HepG2 (cell line): ENCODE measurements around the gene GALNT10.

Source experiments
- ATF1 ChIP-seq: IDR thresholded peaks from 2 replicates; pipeline ENCODE4 v1.6.1; 2016; ENCODE audit warnings: mild to moderate bottlenecking, control low read depth
- CHD2 ChIP-seq: IDR thresholded peaks from 2 replicates; pipeline ENCODE4 v1.6.1; 2011; ENCODE audit warnings: low read depth, low read length, improper control_type of control experiment
- CREM ChIP-seq, 2 experiments: sonication (generic) in 1 of 2; formaldehyde crosslinking in 1 of 2; IDR thresholded peaks; 2 replicates each; pipeline versions ENCODE4 v1.4.0 to v1.6.1; 2016 to 2020; ENCODE audit warnings: antibody characterized with exemption in 1 of 2, mild to moderate bottlenecking in 1 of 2, missing genetic modification reagents in 1 of 2
- DNMT1 ChIP-seq: sonication (generic); formaldehyde crosslinking; IDR thresholded peaks from 2 replicates; pipeline ENCODE4 v1.5.1; 2020; ENCODE audit warnings: mild to moderate bottlenecking, missing genetic modification reagents
- JUND ChIP-seq: sonication (generic); formaldehyde crosslinking; IDR thresholded peaks from 2 replicates; pipeline ENCODE4 v1.8.0; 2022; ENCODE audit warnings: mild to moderate bottlenecking, missing genetic modification reagents
- MEIS1 ChIP-seq: sonication (generic); formaldehyde crosslinking; IDR thresholded peaks from 2 replicates; pipeline ENCODE4 v1.9.0; 2021; ENCODE audit warnings: mild to moderate bottlenecking, missing genetic modification reagents, moderate library complexity, borderline replicate concordance
- NFE2 ChIP-seq: sonication (generic); formaldehyde crosslinking; IDR thresholded peaks from 2 replicates; pipeline ENCODE4 v1.4.0; 2020; ENCODE audit warnings: missing genetic modification reagents
- NR3C1 ChIP-seq: sonication (generic); formaldehyde crosslinking; IDR thresholded peaks from 2 replicates; pipeline ENCODE4 v1.4.0; 2020; ENCODE audit warnings: missing genetic modification reagents
- SMC3 ChIP-seq: IDR thresholded peaks from 2 replicates; pipeline ENCODE4 v1.6.1; 2011; ENCODE audit warnings: low read length, improper control_type of control experiment
- ZNF207 ChIP-seq: fragments of 450-650 bp; IDR thresholded peaks from 2 replicates; pipeline ENCODE4 v1.6.1; 2016; ENCODE audit warnings: antibody characterized with exemption, borderline replicate concordance
- TF ChIP-seq, protein P1 (sequence below): sonication (generic); formaldehyde crosslinking; IDR thresholded peaks from 2 replicates; pipeline ENCODE4 v1.5.0; 2020; ENCODE audit warnings: mild to moderate bottlenecking, missing genetic modification reagents, moderate library complexity

GRCh38 chr5:154196281-154196680 lies 5.7 kb downstream of the GALNT10 start:
- TF ChIP-seq MEIS1 (no peak), CHD2 (no peak), NR3C1 (CRISPR knock-in tag) (no peak), NFE2 (CRISPR knock-in tag) (no peak), ZNF207 (no peak), SMC3 (no peak), ATF1 (CRISPR knock-in tag) (no peak), DNMT1 (CRISPR knock-in tag) (no peak), CREM (IDR thresholded peaks at IDR 0.05) (no peak), CREM (CRISPR knock-in tag; IDR thresholded peaks at IDR 0.05) (no peak), JUND (CRISPR knock-in tag) (no peak)
- TF ChIP-seq, protein P1, sequence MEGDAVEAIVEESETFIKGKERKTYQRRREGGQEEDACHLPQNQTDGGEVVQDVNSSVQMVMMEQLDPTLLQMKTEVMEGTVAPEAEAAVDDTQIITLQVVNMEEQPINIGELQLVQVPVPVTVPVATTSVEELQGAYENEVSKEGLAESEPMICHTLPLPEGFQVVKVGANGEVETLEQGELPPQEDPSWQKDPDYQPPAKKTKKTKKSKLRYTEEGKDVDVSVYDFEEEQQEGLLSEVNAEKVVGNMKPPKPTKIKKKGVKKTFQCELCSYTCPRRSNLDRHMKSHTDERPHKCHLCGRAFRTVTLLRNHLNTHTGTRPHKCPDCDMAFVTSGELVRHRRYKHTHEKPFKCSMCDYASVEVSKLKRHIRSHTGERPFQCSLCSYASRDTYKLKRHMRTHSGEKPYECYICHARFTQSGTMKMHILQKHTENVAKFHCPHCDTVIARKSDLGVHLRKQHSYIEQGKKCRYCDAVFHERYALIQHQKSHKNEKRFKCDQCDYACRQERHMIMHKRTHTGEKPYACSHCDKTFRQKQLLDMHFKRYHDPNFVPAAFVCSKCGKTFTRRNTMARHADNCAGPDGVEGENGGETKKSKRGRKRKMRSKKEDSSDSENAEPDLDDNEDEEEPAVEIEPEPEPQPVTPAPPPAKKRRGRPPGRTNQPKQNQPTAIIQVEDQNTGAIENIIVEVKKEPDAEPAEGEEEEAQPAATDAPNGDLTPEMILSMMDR (CRISPR knock-in tag) = no peak
